ENCODE results near the gene F13A1.

Gene F13A1

DNA sequence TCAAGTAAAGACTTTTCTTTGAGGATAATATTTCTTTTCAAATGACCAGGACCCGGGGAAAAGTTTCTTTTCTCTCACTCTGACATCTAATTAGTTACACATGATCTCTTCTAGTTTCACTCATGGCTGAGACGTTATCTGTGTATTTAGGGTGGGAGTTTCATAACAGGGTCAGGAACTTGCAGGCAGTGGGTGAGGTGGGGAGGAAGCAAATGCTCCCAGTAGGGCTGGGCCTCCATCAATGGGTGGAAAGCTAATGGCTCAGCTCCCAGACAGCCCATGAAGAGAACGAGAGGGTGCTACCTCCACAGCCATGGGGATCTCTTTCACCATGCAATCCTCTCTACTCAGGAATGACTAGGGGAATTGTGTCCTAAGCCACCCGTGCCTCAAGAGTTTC, 119.3 kb downstream of the F13A1 start:
- no peaks in the 10 kb centered on the region for H3K27me3 ChIP-seq (ENCODE audit: insufficient read depth, poor library complexity, severe bottlenecking)
- H3K27ac ChIP-seq (replicated peaks): no peak overlapping the region
- no peak overlapping the region for H3K4me3 ChIP-seq (replicated peaks; ENCODE audit: insufficient read depth, low read length)
- no peak for TF ChIP-seq SPI1 (IDR thresholded peaks at IDR 0.05; ENCODE audit: borderline replicate concordance, low read depth)
- TF ChIP-seq POLR2AphosphoS5 (IDR thresholded peaks at IDR 0.05; ENCODE audit: low read depth): no peak
- no peak for TF ChIP-seq GABPA (IDR thresholded peaks at IDR 0.05; ENCODE audit: low read depth)
- no peak for TF ChIP-seq CTCF (IDR thresholded peaks at IDR 0.05; ENCODE audit: insufficient read depth, low read length)
- TF ChIP-seq REST (IDR thresholded peaks at IDR 0.05; ENCODE audit: insufficient replicate concordance, low read depth): no peak
- DNase-seq (ENCODE audit: low read depth in 1 of 2, low spot score in 1 of 2): no peak

DNA sequence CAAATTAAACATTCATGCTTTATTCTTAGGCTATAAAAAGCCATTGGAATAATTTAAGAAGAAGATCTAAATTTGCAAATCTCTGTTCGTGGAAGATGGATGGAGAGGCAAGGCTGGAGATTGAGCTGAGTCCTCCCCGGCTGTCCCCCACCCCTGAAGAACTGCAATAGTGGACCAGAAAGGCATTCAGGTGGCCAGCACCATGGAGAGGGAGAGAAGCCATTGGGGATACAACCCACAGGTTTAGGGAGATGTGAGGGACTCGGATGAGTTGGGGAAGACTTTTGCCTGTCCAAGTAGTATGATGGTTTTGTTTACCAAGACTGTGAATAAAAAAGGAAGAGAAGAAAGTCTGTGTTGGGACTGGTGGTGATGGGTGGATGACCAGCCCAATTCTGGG, 120.8 kb downstream of the F13A1 start:
- H3K27ac ChIP-seq (replicated peaks): no peak overlapping the region

GRCh38 chr6:6196762-6197161, 123.7 kb downstream of the F13A1 start:
- no peak for DNase-seq (ENCODE audit: low read depth in 1 of 2, low spot score in 1 of 2)
- TF ChIP-seq SPI1 (IDR thresholded peaks at IDR 0.05; ENCODE audit: borderline replicate concordance, low read depth) (no peak), POLR2AphosphoS5 (IDR thresholded peaks at IDR 0.05; ENCODE audit: low read depth) (no peak), CTCF (IDR thresholded peaks at IDR 0.05; ENCODE audit: insufficient read depth, low read length) (no peak), GABPA (IDR thresholded peaks at IDR 0.05; ENCODE audit: low read depth) (no peak)
- no peak overlapping the region for H3K27ac ChIP-seq (replicated peaks)

More for the DNA sequence above, 120.8 kb downstream of the F13A1 start:
- Histone ChIP-seq H3K4me3 (replicated peaks; ENCODE audit: insufficient read depth, low read length) (no peak overlapping the region), H3K27me3 (ENCODE audit: insufficient read depth, poor library complexity, severe bottlenecking) (no peaks in the 10 kb centered on the region)
- TF ChIP-seq REST (IDR thresholded peaks at IDR 0.05; ENCODE audit: insufficient replicate concordance, low read depth): peak; percentile 79
- no peak for TF ChIP-seq GABPA (IDR thresholded peaks at IDR 0.05; ENCODE audit: low read depth)
- no peak for DNase-seq (ENCODE audit: low read depth in 1 of 2, low spot score in 1 of 2)

GRCh38 chr6:6195080-6195479, 125.4 kb downstream of the F13A1 start:
- Histone ChIP-seq H3K27me3 (ENCODE audit: insufficient read depth, poor library complexity, severe bottlenecking) (no peaks in the 10 kb centered on the region), H3K4me3 (replicated peaks; ENCODE audit: insufficient read depth, low read length) (no peak overlapping the region), H3K27ac (replicated peaks) (no peak overlapping the region)
- TF ChIP-seq CTCF (IDR thresholded peaks at IDR 0.05; ENCODE audit: insufficient read depth, low read length) (no peak), REST (IDR thresholded peaks at IDR 0.05; ENCODE audit: insufficient replicate concordance, low read depth) (no peak), GABPA (IDR thresholded peaks at IDR 0.05; ENCODE audit: low read depth) (no peak), SPI1 (IDR thresholded peaks at IDR 0.05; ENCODE audit: borderline replicate concordance, low read depth) (no peak), POLR2AphosphoS5 (IDR thresholded peaks at IDR 0.05; ENCODE audit: low read depth) (no peak)
- DNase-seq (ENCODE audit: low read depth in 1 of 2, low spot score in 1 of 2): no peak

More at GRCh38 chr6:6196762-6197161, 123.7 kb downstream of the F13A1 start:
- no peak overlapping the region for H3K4me3 ChIP-seq (replicated peaks; ENCODE audit: insufficient read depth, low read length)
- no peaks in the 10 kb centered on the region for H3K27me3 ChIP-seq (ENCODE audit: insufficient read depth, poor library complexity, severe bottlenecking)
